DMS153 (cell line): ENCODE measurements around the gene KAT6B.

Experiments
- DNase-seq: peaks from one replicate; lab custom pipeline; 2025; lab: John Stamatoyannopoulos, UW

Gene KAT6B

DNA sequence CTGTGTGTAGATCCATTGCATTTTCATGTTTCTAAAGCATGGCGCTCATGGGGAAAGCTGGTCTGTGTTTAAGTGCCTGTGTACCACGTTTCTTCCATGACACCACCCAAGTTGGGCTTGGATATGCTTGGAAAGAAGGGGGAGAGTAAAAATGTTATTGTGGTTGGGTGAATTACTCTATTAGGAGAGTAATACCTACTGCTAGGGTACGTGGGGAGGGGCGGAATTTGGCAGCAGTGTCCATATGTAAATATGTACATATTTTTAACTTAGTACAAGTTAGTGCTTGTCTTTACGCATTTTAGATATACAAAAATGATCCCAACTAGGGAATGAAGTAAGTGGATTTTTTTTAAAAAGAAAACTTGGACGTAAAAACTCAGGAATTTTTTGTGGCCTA, 242.1 kb downstream of the KAT6B start:
- no peak for DNase-seq

GRCh38 chr10:75070476-75070875, 244.1 kb downstream of the KAT6B start:
- DNase-seq, result no peak

- DNase-seq, result peak; percentile 6
Measured at GRCh38 chr10:75070961-75071428, 244.6 kb downstream of the KAT6B start.

DNA sequence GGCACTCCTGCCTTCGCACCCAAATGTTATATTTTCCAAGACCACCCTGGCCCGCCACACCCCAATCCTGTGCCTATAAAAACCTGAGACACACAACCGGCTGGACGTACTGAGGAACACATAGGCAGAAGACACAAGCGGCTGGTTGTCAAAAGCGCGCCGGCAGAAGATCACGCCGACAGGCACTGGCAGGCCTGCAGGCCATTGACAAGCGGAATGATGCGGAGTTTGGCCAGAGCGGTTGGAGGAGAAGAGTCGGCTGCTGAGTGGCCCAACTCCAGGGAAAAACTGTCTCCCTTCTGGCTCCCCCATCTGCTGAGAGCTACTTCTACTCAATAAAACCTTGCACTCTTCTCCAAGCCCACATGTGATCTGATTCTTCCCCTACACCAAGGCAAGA, 245.4 kb downstream of the KAT6B start:
- DNase-seq, result no peak

DNA sequence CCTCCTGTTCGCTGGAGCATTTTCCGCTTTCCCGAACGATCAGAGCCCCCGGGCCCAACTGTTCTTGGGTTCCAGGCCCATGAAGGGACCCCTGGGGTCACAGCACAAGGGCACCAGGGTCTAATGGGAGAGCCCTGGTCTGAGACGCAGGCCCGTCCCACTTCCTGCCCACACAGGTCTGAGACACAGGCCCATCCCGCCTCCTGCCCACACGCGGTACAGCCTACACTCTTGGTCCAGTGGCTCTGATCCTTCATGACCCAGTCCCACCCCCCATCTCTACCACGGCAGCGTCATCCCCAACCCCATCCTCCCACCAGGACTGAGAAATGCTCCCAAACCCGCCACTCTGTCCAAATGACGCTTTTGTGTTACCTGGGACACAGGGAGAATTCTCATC, 246.3 kb downstream of the KAT6B start:
- no peak for DNase-seq

GRCh38 chr10:75073442-75073841, 247.0 kb downstream of the KAT6B start:
- no peak for DNase-seq

DNA sequence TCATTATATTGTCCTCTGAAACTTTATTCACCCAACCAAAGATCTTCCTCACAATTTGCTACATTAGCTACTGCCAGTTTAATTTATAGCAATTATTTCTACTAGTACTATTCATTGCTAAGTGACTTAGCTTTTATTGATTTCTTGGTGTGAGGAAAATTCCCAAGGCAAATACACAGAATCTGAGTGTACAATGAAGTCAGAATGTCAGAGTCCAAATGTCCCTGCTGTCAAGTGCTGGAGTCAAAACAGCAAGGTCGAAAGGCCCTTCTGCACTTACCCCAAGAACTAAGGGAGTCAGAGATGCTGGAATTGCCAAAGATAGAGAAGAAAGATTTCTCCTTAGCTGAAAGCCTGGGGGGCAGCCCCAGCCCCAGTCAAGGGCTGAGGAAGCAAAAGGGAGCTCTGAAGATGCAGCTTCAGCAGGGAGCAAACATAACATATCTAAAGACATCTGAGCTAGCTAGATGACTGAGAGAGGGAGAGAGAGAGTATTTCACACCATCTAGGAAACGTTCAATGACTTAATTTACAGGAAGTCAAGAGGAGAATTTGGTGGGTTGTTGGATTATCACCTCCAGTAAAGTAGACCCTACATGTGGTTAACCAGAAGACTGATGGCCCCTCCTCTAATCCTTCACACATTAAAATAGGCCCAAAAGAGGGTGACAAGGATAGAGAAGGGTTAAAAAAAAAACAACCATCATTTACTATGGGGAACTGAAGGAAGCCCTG, 248.5 kb downstream of the KAT6B start:
- no peak for DNase-seq

- DNase-seq, result no peak
Measured at GRCh38 chr10:75076348-75076747, 249.9 kb downstream of the KAT6B start.

GRCh38 chr10:75079436-75080083, 253.2 kb downstream of the KAT6B start:
- peak; percentile 32 for DNase-seq

DNA sequence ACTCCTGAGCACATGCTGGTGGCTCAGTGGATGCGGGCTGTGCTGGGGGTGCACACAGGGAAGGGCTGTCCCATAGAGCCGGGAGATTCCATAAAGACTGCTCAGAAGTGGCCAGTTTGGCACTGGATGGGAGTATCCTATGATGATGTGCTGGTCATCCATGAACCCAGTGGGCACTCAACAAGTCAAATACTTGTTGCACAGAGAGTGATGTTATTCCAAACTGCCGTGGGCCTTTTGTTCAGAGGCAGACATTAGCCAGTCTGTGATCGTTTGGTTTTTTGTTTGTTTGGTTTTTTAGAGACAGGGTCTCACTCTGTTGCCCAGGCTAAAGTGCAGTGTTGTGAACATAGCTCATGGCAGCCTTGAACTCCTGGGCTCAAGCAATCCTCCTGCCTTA, 254.2 kb downstream of the KAT6B start:
- no peak for DNase-seq

DNA sequence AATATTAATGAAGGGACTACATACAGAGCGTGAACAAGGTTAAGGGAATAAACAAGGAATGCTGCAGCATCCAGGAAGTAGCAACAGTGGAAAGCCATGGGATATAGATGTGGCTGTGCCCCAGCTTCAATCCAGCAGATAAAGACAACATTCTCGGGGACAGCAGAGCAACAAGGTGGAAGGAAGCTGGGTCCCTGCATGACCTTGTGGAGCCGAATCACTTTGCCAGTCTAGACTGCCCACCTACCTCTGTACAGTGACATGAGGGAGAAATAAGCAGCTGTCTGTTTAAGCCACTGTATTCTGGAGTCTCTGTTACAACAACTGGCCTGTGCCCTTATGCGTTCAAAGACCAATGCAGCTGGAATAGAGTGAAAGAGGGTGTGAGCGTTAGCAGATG, 255.0 kb downstream of the KAT6B start:
- no peak for DNase-seq
